Memory B cell (primary cell): ENCODE results near the gene CAPRIN1.

Experiments
- ATAC-seq: fragments of 150-1000 bp; cut with Tn5 transposase; 2 replicates; pipeline ENCODE4 v1.10.0; 2021; ENCODE audit warnings: low read depth, mild to moderate bottlenecking, moderate library complexity
- DNase-seq, 2 donors: peaks; one replicate each; pipeline ENCODE4 v3.0.0; 2022; ENCODE audit warnings: low spot score in 2 of 2
- H3K27ac Mint-ChIP-seq: one replicate; pipeline ENCODE4 v1.8.0; 2022; ENCODE audit warnings: mild to moderate bottlenecking, moderate library complexity, mixed read lengths
- H3K27me3 Mint-ChIP-seq: one replicate; pipeline ENCODE4 v1.8.0; 2022; ENCODE audit warnings: mixed read lengths
- H3K36me3 Mint-ChIP-seq: one replicate; pipeline ENCODE4 v1.8.0; 2022; ENCODE audit warnings: mild to moderate bottlenecking, mixed read lengths
- H3K4me1 Mint-ChIP-seq: one replicate; pipeline ENCODE4 v1.8.0; 2022; ENCODE audit warnings: mixed read lengths
- H3K4me3 Mint-ChIP-seq: one replicate; pipeline ENCODE4 v1.8.0; 2022; ENCODE audit warnings: mild to moderate bottlenecking, moderate library complexity, mixed read lengths
- H3K9me3 Mint-ChIP-seq: one replicate; pipeline ENCODE4 v1.8.0; 2022; ENCODE audit warnings: mixed read lengths

The CAPRIN1 gene, protein sequence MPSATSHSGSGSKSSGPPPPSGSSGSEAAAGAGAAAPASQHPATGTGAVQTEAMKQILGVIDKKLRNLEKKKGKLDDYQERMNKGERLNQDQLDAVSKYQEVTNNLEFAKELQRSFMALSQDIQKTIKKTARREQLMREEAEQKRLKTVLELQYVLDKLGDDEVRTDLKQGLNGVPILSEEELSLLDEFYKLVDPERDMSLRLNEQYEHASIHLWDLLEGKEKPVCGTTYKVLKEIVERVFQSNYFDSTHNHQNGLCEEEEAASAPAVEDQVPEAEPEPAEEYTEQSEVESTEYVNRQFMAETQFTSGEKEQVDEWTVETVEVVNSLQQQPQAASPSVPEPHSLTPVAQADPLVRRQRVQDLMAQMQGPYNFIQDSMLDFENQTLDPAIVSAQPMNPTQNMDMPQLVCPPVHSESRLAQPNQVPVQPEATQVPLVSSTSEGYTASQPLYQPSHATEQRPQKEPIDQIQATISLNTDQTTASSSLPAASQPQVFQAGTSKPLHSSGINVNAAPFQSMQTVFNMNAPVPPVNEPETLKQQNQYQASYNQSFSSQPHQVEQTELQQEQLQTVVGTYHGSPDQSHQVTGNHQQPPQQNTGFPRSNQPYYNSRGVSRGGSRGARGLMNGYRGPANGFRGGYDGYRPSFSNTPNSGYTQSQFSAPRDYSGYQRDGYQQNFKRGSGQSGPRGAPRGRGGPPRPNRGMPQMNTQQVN

DNA sequence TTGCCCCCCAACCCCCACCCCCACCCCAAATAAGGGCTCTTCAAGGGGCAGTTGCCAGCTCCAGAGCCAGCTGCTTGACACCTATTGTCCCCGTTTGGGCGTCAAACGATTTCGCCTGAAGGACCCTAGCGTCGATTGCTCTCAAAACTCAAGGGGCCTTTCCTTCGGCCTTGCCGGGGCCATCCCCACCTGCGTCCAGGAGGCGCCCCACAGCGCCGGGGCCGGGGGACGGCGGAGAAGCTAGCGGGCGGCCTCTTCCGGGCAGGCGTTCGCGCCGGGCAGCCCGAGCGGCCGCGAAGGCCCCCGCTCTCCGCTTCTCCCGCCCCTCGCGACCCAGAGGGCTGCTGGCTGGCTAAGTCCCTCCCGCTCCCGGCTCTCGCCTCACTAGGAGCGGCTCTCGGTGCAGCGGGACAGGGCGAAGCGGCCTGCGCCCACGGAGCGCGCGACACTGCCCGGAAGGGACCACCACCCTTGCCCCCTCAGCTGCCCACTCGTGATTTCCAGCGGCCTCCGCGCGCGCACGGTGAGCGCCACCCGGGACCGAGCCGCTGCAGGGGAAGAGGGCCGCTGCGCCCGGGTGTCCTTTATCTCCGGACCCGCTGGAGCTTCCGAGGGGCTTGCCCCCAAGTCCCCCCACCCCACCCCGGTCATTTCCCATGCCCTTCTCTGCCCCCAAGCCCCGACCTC lies at the start of gene CAPRIN1:
CAPRIN1 (plus strand) TSS at position 383 of the 687 bp plus-strand sequence. CDS start 690 bp downstream, outside the sequence.
- DNase-seq, result peak; percentile 85 to 92
- peak; percentile 73 for ATAC-seq
- Mint-ChIP-seq H3K4me3 (peak within 1 kb of the TSS; percentile 96), H3K4me1 (peaks cover 11% of the 10 kb centered on the region), H3K27me3 (no peaks in the 10 kb centered on the region), H3K36me3 (no peaks in the 10 kb centered on the region), H3K27ac (peak within 1 kb of the TSS; percentile 83), H3K9me3 (no peaks in the 10 kb centered on the region)

DNA sequence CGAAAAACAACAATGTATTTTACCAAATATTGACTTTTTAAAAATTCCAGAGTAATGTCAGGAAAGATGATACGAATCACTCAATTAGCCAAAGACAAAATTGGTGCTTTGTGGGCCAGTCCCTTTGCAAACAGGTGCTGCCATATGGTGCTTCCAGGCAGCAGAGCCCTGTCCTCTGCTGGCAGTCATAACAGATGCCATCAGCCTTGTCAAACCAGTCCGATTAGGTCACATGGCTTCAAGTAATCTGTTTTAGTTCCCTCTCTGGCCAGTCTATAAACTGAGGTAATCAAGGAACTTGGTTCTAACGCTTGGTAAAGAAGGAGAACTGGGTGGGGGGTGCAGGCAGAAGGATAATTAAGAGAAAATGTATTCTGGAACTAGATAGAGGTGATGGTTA lies 49.1 kb upstream of the CAPRIN1 start:
- H3K27ac Mint-ChIP-seq, result no peak overlapping the region
- DNase-seq (no peak), ATAC-seq (no peak)
- H3K27me3 Mint-ChIP-seq, result peaks cover 11% of the 10 kb centered on the region
- no peaks in the 10 kb centered on the region for H3K9me3 Mint-ChIP-seq
- peaks cover 3% of the 10 kb centered on the region for H3K4me1 Mint-ChIP-seq
- no peaks in the 10 kb centered on the region for H3K36me3 Mint-ChIP-seq
- no peak overlapping the region for H3K4me3 Mint-ChIP-seq

DNA sequence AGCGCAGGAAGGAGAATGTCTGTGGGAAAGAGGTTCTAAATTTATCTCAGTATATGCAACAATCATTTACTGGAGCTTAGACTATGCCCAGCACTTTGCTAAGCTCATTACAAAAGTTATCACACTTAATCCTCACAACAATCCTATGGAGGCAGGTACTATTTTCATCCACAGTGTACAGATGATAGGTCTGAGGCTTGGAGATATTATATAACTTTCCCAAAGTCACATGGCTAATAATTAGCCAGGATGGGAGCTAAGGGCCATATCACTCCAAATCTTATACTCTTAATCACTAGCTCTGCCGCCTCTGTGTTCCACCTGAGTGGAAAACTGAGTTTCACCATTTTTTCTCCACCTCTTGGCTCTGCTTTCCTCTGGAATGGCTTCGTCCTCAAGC lies 47.3 kb upstream of the CAPRIN1 start:
- ATAC-seq (no peak), DNase-seq (no peak)
- no peak overlapping the region for H3K27ac Mint-ChIP-seq
- no peak overlapping the region for H3K4me3 Mint-ChIP-seq
- H3K9me3 Mint-ChIP-seq, result no peaks in the 10 kb centered on the region
- peaks cover 3% of the 10 kb centered on the region for H3K4me1 Mint-ChIP-seq
- no peaks in the 10 kb centered on the region for H3K36me3 Mint-ChIP-seq
- peaks cover 7% of the 10 kb centered on the region for H3K27me3 Mint-ChIP-seq

DNA sequence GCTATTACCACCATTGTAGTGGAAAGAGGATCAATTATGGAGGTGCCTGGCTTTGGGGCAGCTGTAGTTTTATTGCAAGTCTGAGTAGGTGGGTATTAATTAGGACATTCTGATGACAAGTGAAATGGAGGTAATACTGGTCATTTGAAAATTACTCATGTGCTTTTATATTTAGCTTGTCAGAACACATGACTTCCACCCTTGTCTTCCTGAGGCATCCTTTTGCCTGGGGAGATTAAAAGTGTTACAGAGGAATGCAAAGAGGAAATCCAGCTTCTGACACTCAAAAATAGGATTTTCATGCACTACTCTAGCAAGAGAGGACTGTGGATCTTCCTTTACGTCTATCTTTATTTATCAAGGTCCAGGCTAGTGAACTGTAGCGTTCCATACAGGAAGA lies 44.7 kb upstream of the CAPRIN1 start:
- Mint-ChIP-seq H3K27me3 (peaks cover 1% of the 10 kb centered on the region), H3K9me3 (no peaks in the 10 kb centered on the region), H3K4me1 (no peaks in the 10 kb centered on the region), H3K36me3 (no peaks in the 10 kb centered on the region), H3K27ac (no peak overlapping the region), H3K4me3 (no peak overlapping the region)
- ATAC-seq (no peak), DNase-seq (no peak)

DNA sequence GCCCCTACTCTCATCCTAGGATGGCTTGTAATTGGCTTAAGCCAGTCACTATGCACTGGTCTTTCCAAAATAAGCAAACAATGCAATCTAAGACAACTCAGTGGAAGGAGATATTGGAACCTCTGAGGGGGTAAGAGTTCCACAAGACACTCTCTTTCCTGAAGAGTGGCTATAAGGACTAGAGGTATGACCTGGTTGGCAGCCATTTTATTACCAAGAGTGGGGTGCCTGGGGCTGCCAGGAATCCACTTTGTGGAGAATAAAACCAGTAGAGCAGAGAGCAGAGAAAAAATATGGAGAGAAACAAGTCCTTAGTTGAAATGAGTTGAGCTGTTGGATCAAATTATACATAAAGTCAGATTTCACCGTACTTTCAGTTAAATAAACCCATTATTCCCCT lies 38.8 kb upstream of the CAPRIN1 start:
- no peak for DNase-seq
- peaks cover 3% of the 10 kb centered on the region for H3K27me3 Mint-ChIP-seq
- no peaks in the 10 kb centered on the region for H3K4me1 Mint-ChIP-seq
- no peak for ATAC-seq
- H3K9me3 Mint-ChIP-seq, result no peaks in the 10 kb centered on the region
- no peak overlapping the region for H3K27ac Mint-ChIP-seq
- H3K4me3 Mint-ChIP-seq, result no peak overlapping the region
- no peaks in the 10 kb centered on the region for H3K36me3 Mint-ChIP-seq

DNA sequence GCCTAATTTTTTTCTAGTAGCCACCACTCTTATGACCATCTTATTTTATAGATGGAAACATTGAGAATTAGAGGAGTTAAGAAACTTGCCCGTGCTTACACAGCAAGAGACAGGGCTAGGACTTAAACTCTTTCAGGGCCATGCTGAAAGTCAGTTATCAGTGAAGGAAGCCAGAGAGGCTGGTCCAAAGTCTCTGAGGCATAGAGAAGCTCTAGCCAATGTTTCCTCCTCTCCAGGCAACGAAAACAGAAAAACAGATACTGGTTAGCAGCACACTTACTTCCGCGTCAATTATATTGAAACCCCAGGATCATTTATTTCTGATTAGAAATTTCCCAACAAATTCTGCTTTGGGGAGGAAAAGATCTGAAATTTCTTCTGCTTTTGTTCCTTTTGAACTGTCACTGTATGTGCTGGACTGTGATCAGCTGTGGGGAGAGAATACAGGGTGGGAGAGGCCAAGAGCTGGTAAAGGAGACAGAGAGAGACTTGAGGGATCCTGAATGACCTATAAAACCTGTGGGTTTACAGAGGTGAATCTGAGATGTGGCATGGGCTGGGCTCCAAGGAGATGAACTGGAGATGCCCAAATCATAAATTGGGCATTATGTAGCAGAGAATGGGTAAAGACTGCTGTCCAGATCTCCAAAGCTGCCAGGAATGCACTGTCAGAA lies 37.5 kb upstream of the CAPRIN1 start:
- DNase-seq (no peak), ATAC-seq (no peak)
- H3K36me3 Mint-ChIP-seq, result no peaks in the 10 kb centered on the region
- no peak overlapping the region for H3K27ac Mint-ChIP-seq
- no peaks in the 10 kb centered on the region for H3K9me3 Mint-ChIP-seq
- H3K4me1 Mint-ChIP-seq, result no peaks in the 10 kb centered on the region
- no peak overlapping the region for H3K4me3 Mint-ChIP-seq
- H3K27me3 Mint-ChIP-seq, result peaks cover 2% of the 10 kb centered on the region

DNA sequence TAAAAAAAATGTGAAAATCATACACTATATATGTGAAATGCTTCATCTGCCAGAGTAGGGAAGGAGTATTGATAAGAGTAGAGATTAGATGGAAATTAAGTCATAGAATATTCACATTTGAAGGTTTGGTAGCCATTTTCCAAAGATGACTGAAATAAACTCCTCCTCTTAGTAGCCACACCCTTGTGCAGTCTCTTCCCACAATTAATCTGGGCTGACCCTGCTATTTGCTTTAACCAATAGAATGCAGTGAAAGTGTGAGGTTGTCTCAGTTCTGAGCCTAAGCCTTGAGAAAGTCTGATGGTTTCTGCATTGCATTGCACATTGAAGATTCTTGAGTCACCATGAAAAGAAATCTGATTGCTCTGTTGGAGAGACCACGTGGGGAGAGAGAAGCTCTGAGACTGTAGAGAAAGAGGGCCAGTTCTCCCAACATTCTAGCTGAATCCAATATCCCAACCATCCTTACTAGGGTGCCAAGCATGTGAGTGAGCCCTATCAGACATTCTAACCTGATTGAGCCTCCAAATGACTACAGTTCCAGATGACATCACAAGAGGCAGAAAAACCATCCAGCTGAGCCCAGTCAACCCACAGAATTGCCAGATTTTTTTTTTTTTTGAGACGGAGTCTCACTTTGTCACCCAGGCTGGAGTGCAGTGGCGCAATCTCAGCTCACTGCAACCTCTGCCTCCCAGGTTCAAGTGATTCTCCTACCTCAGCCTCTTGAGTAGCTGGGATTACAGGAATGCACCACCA lies 29.4 kb upstream of the CAPRIN1 start:
- no peak overlapping the region for H3K27ac Mint-ChIP-seq
- no peaks in the 10 kb centered on the region for H3K4me1 Mint-ChIP-seq
- no peak for ATAC-seq
- H3K9me3 Mint-ChIP-seq, result peaks cover 2% of the 10 kb centered on the region
- no peak overlapping the region for H3K4me3 Mint-ChIP-seq
- DNase-seq, result no peak
- peaks cover 4% of the 10 kb centered on the region for H3K27me3 Mint-ChIP-seq
- H3K36me3 Mint-ChIP-seq, result peaks cover 3% of the 10 kb centered on the region

DNA sequence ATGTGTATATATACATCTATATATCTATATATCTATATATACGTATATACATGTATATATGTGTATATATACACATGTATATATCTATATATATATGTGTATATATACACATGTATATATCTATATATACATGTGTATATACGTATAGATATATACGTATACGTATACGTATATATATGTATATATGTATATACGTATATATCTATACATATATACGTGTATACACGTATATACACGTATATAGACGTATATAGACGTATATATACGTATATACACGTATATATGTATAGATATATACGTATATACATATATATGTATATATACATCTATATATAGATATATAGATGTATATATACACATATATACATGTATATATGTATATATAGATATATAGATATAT lies 25.1 kb upstream of the CAPRIN1 start:
- ATAC-seq (no peak), DNase-seq (no peak)
- Mint-ChIP-seq H3K9me3 (peaks cover 2% of the 10 kb centered on the region), H3K27ac (no peak overlapping the region), H3K36me3 (peaks cover 3% of the 10 kb centered on the region), H3K4me1 (no peaks in the 10 kb centered on the region), H3K4me3 (no peak overlapping the region), H3K27me3 (peaks cover 4% of the 10 kb centered on the region)

DNA sequence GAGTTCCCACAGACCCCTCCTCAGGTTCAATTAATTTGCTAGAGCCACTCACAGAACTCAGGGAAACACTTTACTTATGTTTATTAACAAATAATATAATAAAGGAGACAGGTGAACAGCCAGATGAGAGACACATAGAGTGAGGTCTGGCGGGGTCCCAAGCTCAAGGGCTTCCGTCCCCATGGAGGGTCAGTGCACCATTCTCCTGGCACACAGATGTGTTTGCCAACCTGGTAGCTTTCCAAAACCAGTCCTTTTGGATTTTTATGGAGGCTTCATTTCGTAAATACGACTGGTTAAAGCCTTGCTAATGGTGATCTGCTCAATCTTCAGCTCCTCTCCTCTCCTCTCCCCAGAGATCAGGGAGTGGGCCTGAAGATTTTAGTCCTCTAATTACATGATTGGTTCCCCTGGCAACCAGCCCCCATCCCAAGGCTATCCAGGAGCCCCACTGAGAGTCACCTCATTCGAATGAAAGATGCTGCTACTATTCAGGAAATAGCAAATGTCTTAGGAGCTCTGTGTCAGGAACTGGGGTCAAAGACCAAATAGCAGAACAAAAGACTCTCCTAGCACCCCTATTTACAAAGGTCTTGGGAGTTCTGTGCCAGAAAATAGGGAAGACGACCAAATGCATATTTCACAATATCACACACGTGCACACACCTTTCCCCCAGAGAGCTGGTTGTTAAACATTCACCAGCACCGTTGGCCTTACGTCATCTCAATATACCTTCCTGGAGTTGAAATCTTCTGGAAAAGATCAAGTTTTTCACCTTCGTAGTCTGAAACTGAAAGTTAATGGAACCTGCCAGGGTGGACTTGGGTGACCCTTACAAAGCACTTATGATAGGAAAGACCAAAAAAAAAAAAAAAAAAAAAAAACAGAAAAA lies 23.8 kb upstream of the CAPRIN1 start:
- ATAC-seq, result no peak
- H3K4me3 Mint-ChIP-seq, result no peak overlapping the region
- H3K4me1 Mint-ChIP-seq, result no peaks in the 10 kb centered on the region
- peaks cover 1% of the 10 kb centered on the region for H3K27me3 Mint-ChIP-seq
- no peak overlapping the region for H3K27ac Mint-ChIP-seq
- H3K9me3 Mint-ChIP-seq, result no peaks in the 10 kb centered on the region
- no peaks in the 10 kb centered on the region for H3K36me3 Mint-ChIP-seq
- DNase-seq, result no peak

DNA sequence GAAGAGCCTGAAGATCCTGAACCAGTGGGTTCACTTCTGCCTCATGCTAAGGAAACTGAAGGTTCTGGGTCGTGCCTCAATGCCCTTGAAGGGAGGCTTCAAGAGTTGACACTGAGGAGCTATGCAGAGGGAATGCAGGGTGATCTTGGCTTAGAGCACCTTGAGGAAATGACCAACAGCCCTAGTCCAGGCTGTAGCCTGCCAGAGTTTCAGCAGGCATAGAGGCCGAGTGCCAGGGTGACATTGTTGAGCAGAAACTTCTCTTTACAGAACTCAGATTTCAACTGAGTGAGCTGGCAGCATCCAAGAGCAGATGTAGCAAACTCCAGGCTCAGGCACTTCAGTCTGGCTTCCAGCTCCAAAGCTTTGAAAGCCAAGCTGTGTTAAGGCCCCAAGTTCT lies 23.1 kb upstream of the CAPRIN1 start:
- no peak overlapping the region for H3K27ac Mint-ChIP-seq
- no peak for DNase-seq

DNA sequence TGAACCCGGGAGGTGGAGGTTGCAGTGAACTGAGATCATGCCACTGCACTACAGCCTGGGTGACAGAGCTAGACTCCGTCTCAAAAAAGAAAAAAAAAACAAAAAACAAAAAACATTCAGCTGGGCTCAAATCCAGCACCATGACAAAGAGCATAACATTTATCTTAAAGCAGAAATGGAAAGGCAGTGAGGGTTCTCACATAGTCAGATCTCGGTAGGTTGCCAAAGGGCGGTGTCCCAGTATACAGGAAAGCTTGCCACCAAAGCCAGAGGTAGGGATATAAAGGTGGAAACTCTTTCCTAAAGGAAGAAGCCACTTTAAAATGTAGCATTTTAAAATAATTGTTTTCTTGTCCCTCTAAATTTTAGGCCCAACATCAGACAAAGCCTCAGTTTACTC lies 22.4 kb upstream of the CAPRIN1 start:
- Mint-ChIP-seq H3K4me1 (no peaks in the 10 kb centered on the region), H3K27me3 (peaks cover 1% of the 10 kb centered on the region), H3K36me3 (no peaks in the 10 kb centered on the region), H3K4me3 (no peak overlapping the region), H3K9me3 (peaks cover 1% of the 10 kb centered on the region), H3K27ac (no peak overlapping the region)
- no peak for ATAC-seq
- DNase-seq, result no peak

More for the DNA sequence above, 23.1 kb upstream of the CAPRIN1 start:
- no peak for ATAC-seq
- Mint-ChIP-seq H3K4me1 (no peaks in the 10 kb centered on the region), H3K27me3 (peaks cover 1% of the 10 kb centered on the region), H3K4me3 (no peak overlapping the region), H3K36me3 (no peaks in the 10 kb centered on the region), H3K9me3 (no peaks in the 10 kb centered on the region)

DNA sequence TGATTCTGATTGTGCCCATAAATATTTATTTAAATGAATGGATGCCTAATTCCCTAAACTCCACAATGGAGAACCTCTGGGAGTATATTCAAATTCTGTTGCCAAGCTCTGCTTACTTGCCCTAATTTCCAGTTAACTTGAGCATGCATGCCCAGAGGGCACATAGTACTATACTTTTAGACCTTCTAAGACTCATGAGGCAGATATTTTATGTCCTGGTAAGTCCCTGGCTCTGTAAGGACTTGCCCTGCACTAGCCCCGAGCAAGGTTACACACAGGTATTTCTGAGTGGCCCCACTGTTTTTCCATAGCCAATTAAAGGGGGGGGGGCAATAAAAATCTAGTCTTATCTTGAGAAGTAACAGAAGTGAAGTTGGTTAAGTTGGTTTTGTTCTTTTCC lies 21.1 kb upstream of the CAPRIN1 start:
- H3K27ac Mint-ChIP-seq, result no peak overlapping the region
- ATAC-seq (no peak), DNase-seq (no peak)
- H3K36me3 Mint-ChIP-seq, result no peaks in the 10 kb centered on the region
- no peaks in the 10 kb centered on the region for H3K4me1 Mint-ChIP-seq
- H3K9me3 Mint-ChIP-seq, result peaks cover 1% of the 10 kb centered on the region
- H3K4me3 Mint-ChIP-seq, result no peak overlapping the region
- H3K27me3 Mint-ChIP-seq, result peaks cover 3% of the 10 kb centered on the region
